NCI-H2196 treated with DMSO at 0.1 percent for 48 hours (cell line): Measurements from ENCODE around the gene ALKAL2.

Experiments
- DNase-seq: peaks from one replicate; lab custom pipeline; 2025; ENCODE audit not compliant: unreplicated experiment; lab: John Stamatoyannopoulos, UW

ALKAL2 gene

GRCh38 chr2:248724-249123, 39.2 kb downstream of the ALKAL2 start:
- no peak for DNase-seq

DNA sequence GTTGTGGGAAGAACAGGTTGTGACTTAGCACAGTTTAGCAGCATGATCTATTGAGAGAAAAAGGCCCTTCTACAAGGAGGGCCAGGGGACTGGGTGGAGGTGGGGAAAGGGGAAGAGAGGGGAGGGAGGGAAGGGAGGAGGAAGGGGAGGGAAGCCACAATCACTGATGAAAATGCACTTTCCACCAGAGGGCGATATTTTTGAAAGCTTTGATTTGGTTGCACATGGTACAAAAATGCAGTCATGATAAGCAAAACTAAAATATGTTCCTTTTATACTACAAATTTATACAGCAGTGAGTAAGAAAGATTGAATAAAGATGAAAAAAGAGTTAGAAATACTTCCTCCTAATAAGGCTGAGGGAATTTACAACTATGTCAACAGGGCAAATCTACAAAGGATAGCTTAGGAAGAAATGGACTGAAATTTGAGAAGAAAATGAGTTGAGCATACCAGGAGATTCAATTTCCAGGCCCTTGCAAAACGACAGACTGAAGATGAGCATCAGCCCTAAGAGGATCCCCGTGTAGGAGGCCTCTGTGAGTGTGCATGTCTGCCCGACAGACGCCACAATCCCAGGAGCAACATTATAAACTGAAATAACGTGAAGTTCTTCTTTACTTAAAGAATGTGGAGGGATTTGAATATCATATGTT, 41.3 kb downstream of the ALKAL2 start:
- DNase-seq: peak; percentile 3

DNA sequence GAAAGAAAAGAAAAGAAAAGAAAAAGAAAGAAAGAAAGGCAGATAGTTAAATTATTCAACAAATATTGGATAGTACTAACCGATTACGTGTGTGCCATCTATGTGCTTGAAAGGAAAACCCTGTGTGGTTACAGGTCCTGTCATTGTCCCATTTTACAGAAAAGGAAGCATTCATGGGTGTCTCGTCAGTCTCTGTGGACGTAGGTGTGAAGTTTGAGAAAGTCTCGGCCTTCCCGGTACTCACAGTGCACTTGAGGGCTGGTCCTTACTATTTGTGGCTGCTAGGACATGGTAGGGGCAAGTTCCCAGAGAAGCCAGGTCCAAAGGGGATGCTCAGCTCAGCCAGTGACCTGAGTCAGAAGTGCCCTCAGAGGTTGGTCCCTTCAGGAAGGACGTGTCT, 43.3 kb downstream of the ALKAL2 start:
- no peak for DNase-seq

DNA sequence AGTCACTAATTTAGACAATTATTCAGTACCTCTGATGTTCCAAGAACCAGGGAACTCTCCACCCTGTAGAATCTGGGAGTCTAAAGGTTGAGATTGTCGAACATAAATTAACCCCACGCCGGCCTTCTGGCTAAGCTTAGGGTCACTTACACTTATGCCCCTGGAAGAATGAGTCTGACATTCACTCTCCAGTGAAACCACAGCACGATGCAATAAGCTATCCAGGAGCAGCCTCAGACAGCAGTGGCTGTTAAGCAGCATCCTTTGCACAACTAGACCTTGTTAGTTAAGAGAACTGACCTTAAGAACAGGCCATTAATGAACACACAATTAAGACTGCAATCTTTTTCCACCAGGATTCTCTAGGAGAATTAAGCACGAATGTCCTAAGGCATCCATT, 49.0 kb downstream of the ALKAL2 start:
- DNase-seq: no peak

GRCh38 chr2:238431-238830, 49.5 kb downstream of the ALKAL2 start:
- DNase-seq: no peak

- DNase-seq: no peak
Measured at GRCh38 chr2:237878-238277, 50.0 kb downstream of the ALKAL2 start.

DNA sequence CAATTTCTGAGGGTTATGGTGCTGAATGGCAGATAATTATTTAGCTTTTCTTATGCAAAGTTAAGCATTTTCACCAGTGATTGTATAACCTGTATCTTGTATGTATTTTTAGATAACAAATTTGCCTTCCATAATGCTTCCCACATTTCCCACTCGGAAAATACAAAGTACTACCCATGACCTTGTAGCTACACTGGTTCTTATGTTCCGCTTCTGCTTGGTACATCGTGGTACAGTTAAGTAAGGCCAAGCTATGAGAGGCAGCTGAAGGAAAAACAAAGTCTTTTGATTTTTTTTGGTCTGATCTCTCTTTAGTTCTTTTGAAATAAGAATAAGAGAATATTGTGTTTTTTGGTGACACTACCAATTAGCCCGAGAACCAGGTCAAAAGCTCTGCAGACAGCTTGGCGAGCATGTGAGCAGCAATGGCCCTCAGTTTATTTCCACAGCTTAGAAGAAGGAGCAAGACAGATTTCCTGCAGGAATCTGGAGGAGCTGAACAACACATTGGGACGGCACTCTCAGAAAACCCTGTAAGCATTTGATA, 50.8 kb downstream of the ALKAL2 start:
- DNase-seq: no peak

GRCh38 chr2:234421-234820, 53.5 kb downstream of the ALKAL2 start:
- no peak for DNase-seq

DNA sequence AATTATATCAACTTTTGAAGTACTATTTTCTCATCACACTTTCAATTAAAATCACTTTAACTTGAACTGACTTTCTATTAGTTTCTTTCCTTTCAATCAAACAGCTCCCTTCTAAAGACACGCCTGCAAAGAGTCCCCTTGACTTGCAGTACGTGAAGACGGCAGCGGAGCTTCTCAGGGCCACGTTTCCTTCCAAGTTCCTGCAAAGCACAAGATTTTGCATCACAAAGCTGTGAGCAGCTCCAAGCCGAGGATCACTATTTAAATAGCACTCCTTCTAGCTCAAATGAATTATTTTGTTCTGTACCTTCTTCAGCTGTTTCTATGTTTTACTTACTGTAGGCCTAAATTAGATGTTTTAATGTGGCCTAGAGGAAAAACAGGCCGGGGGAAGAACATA, 54.9 kb downstream of the ALKAL2 start:
- DNase-seq: no peak

- DNase-seq: no peak
Measured at GRCh38 chr2:231521-232185, 56.2 kb downstream of the ALKAL2 start.
